ENCODE results near the gene YTHDF1. TPM values are rescaled to one million over a fixed set of nuclear protein-coding genes. Genes with fewer than 3 reads are reported as not detected.
A peak's percentile ranks its signal among the peaks of the same experiment; 100 is the strongest.

Gene YTHDF1
- total and polyA plus RNA-seq, 12 donors: 15.3 to 31.6 (median 21.4) TPM

DNA sequence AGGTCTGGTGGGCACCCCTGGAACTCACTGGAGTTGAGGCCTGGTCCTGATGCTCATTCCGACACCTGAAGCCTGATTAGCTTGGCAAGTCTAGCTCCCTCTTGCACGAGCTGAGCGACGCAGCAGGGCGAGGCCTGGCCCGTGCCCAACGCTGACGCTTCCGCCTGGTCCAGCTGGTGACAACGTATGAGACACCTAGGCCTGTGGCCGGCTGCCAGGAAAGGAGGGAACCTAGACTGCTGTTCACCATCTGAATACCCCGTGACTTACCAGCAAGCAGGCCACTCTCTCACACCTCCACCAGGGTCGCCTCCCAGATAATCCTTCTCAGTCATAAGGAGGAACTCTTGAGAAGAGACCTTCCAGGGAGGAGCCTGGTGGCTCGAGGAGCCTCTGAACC, 24.5 kb downstream of the YTHDF1 start:
- ATAC-seq (peak in 1 of 8 donors; percentile 41), DNase-seq (no peak)
- Histone ChIP-seq H3K4me1 (no peaks in the 10 kb centered on the region), H3K36me3 (peaks cover 0 to 23% (median 12%) of the 10 kb centered on the region in 9 donors), H3K27me3 (peaks cover 0 to 7% (median 0%) of the 10 kb centered on the region in 7 donors), H3K9me3 (no peaks in the 10 kb centered on the region), H3K27ac (no peak overlapping the region), H3K4me3 (no peak overlapping the region)
- WGBS, 2 donors: 58 to 67% methylated on average over 14 of the region's 14 CpGs
- TF ChIP-seq, protein P1, sequence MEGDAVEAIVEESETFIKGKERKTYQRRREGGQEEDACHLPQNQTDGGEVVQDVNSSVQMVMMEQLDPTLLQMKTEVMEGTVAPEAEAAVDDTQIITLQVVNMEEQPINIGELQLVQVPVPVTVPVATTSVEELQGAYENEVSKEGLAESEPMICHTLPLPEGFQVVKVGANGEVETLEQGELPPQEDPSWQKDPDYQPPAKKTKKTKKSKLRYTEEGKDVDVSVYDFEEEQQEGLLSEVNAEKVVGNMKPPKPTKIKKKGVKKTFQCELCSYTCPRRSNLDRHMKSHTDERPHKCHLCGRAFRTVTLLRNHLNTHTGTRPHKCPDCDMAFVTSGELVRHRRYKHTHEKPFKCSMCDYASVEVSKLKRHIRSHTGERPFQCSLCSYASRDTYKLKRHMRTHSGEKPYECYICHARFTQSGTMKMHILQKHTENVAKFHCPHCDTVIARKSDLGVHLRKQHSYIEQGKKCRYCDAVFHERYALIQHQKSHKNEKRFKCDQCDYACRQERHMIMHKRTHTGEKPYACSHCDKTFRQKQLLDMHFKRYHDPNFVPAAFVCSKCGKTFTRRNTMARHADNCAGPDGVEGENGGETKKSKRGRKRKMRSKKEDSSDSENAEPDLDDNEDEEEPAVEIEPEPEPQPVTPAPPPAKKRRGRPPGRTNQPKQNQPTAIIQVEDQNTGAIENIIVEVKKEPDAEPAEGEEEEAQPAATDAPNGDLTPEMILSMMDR (IDR thresholded peaks at IDR 0.05): no peak
- intact Hi-C loops (cut with DNase I): no loop called here

DNA sequence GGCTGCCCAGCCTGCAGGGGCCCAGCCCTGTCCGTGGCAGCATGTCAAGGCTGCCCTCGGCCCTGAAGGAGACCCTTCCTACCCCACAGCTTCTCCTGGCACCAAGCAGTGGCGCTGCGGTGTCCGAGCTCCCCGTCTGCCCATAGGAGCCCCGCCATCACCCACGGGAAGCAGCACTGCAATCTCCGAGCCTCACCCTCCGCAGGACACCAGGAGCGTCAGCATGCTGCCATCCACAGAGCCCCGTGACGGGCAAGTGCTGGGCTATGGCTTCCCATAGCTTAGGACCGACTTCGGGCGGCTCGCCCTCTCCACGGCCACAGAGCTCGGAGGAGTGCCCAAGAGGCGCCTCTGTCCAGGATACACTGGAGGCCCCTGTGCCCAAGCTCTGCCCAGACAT, 25.1 kb downstream of the YTHDF1 start:
- Histone ChIP-seq H3K9me3 (peaks cover 0 to 1% (median 0%) of the 10 kb centered on the region in 11 donors), H3K4me1 (no peaks in the 10 kb centered on the region), H3K36me3 (peaks cover 0 to 17% (median 12%) of the 10 kb centered on the region in 9 donors), H3K27ac (no peak overlapping the region), H3K27me3 (peaks cover 0 to 7% (median 0%) of the 10 kb centered on the region in 7 donors), H3K4me3 (no peak overlapping the region)
- ATAC-seq (peak in 1 of 8 donors; percentile 35), DNase-seq (no peak)
- TF ChIP-seq, protein P1 (IDR thresholded peaks at IDR 0.05): no peak
- WGBS, 2 donors: 88 to 91% methylated on average over 20 of the region's 20 CpGs
- intact Hi-C loops (cut with DNase I): no loop called here

DNA sequence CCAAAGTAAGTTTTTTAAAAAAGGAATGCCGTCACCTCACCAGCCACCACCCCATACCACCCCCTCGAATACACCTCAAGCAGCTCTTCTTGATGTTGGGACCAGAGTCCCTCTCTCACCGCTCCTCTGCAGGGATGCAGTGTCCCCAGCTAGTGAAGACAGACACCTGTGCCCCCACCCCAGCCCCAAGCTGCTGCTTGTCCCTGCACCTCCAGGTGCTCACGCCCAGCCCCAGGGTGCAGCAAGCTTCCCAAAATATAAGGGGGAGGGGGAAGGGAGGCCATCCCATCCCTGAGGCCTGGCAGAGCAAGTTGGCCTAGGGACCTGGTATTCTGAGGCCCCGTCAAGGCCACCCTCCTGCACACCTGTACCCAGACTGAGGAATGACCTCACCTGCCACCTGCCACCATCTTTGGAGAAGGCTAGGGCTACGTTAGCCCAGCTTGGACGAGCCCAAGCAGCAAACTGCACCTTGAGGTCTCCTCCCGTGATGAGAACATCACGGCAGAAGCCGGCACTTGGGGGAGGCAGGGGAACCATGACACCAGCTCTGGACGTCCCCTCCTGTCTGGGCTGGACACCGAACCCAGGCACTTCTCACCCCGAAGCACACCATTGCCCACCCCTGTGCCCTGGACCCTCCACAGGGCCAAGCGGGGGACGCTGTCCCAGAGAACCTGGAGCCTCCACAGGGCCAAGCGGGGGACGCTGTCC, 25.9 kb downstream of the YTHDF1 start:
- no peaks in the 10 kb centered on the region for H3K4me1 ChIP-seq
- 92 to 93% methylated on average over 17 of the region's 17 CpGs for WGBS, 2 donors
- intact Hi-C loops (cut with DNase I): no loop called here
- H3K36me3 ChIP-seq: peaks cover 0 to 9% (median 4%) of the 10 kb centered on the region in 9 donors
- peaks cover 0 to 7% (median 0%) of the 10 kb centered on the region in 7 donors for H3K27me3 ChIP-seq
- TF ChIP-seq, protein P1 (IDR thresholded peaks at IDR 0.05): no peak
- H3K27ac ChIP-seq: no peak overlapping the region
- peaks cover 0 to 6% (median 0%) of the 10 kb centered on the region in 11 donors for H3K9me3 ChIP-seq
- no peak for DNase-seq
- ATAC-seq: peak in 1 of 8 donors; percentile 16
- H3K4me3 ChIP-seq: no peak overlapping the region

DNA sequence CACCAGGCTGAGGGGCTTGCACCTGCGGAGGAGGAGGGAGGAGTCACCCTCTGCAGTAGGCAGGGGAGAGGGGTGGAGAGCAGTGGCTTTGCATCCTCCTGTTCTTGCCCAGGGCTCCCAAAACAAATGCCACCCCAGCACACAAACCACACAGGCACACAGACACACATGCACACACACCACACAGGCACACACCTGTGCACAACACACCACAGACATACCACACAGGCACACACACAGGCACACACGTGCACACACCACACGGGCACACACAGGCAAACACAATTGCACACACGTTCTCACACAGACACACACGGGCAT, 26.6 kb downstream of the YTHDF1 start:
- intact Hi-C loops (cut with DNase I): no loop called here
- Histone ChIP-seq H3K4me3 (no peak overlapping the region), H3K27ac (no peak overlapping the region), H3K27me3 (peaks cover 0 to 7% (median 0%) of the 10 kb centered on the region in 7 donors), H3K36me3 (peaks cover 0 to 1% (median 0%) of the 10 kb centered on the region in 9 donors), H3K4me1 (no peaks in the 10 kb centered on the region), H3K9me3 (peaks cover 0 to 6% (median 0%) of the 10 kb centered on the region in 11 donors)
- WGBS, 2 donors: 83 to 91% methylated on average over 5 of the region's 5 CpGs
- ATAC-seq: no peak
- DNase-seq: no peak
- TF ChIP-seq, protein P1 (IDR thresholded peaks at IDR 0.05): no peak
